ENCODE results near the gene KPNB1.

KPNB1 gene

GRCh38 chr17:47649153-47649971 lies at the start of gene KPNB1:
Gene KPNB1 (plus strand): TSS chr17:47649919. CDS start chr17:47650245, 326 bp downstream.
- DNase-seq, result peak; percentile 99

DNA sequence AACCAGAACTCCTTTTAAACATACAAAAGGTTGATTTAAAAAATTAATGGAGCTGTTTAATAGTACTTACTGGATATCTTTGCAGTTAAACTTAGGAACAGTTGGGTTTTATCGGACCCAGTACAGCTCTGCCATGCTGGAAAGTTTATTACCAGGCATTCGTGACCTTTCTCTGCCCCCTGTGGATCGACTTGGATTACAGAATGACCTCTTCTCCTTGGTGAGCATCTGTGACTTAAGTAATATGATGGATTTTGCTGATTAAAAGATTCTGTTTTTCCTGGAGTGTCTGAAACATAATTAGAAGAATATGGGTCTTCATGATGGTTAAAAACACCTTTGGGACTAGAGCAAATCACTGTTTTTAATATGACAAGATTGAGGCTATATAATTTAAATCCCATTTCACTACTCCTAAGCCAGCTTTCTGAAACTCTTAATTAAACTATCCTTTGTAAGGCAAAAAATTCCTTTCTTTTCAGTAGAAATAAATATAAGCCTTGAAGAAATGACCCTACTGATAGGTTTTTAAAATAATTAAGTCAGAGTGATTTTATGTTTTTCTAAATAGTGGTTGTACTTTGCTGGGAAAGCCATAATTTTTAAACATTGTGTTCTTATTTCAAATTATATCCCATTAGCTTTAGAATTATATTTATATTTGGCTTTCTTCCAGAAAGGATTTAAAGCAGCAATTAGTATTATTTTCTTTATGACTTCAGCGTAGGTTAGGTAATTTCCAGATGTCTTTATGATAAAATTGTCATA lies 45.7 kb upstream of the KPNB1 start:
- no peak for DNase-seq

DNA sequence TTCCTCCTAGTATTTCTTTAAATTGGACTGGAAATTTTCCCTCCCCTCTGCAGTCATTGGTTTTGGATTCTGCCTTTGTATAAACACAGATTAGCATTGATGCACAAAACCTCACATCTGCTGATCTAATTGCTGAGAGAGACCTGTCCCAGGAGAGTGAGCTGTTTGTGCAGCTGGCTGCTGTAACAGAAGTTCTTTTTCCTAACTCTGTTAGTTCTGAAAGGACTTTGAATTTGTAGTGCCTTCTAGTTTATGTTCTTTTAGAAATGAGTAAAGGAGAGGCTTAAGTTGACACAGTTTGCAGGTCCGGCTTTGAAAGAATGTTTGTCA lies 45.2 kb upstream of the KPNB1 start:
- DNase-seq, result no peak

- no peak for DNase-seq
Measured at GRCh38 chr17:47605011-47605410, 44.7 kb upstream of the KPNB1 start.

GRCh38 chr17:47607481-47607880 lies 42.2 kb upstream of the KPNB1 start:
- no peak for DNase-seq

GRCh38 chr17:47611372-47612350 lies 38.1 kb upstream of the KPNB1 start:
- DNase-seq, result no peak

- peak; percentile 42 for DNase-seq
Measured at GRCh38 chr17:47615766-47616424, 33.8 kb upstream of the KPNB1 start.

DNA sequence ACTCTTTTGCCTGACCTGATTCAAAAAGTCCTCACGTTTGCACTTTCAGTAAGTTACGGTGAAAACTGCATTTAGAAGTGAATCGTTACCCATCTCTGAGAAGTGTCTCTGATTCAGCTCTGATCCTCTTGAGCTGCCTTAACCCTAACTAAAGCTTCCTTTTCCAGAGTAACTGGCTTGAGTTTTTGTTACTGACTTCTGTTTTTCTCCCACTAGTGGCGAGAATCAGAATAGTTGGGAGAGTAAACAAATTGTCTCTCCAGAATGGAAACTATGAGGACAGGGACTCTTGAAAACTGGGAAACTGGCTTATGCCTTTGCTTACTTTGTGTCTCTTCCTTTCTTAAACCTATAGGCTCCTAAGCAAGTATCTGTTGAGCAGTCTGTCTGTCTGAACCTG lies 31.3 kb upstream of the KPNB1 start:
- DNase-seq, result no peak

- DNase-seq, result no peak
Measured at GRCh38 chr17:47620503-47621245, 29.0 kb upstream of the KPNB1 start.

DNA sequence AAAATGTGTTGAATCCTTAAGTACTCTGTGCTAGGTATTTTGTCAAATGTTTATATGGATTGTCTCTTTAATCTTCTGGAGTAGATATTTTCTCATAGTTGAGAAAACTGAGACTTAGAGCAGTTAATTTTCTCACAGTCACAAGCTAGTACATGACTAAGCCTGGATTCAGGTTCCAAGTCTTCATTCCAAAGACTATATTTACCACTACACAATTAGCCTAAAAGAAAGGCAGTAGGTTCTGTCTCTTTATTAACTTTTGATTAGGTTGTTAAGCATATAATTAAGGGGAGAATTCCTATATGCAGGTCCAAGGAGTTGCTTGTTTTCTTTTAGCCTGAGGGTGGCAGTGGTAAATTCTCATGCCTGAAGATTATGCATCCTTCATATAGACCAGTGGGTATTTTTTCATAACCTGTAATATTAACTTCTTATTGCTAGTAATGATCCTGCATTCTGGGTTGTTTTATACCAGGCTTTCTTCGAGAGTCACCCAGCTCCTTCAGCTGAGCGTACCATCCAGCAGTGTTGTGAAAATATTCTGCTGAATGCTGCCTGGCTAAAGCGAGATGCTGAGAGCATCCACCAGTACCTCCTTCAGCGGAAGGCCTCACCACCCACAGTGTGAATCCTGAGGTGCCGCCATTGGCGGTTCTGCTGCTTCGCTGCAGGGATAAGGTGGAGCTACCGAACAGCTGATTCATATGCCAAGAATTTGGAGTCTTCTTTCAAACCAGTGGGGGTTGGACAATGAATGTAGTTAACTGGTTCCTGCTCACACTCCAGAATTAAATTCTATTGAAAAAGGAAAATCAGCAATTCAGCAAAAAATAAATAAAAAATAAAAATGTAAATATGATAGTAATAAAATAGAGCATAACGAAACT lies 28.2 kb upstream of the KPNB1 start:
- no peak for DNase-seq

DNA sequence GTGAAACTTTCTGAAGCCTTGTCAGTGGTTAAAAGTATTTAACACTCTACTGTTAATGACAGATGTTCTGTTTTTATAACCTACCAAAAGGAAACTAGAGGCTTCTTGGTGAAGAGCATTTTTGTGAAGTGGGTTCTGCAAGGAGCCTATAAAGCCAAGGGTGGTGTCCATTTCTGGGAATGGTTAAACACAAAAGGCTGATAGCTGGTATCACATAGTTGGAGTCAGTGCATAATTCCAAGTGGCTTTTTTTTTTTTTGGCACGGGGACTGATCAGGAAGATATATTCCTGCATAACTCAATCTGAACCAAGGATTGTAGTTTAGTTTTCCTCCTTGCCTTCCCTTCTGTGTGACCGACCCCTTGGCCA lies 27.6 kb upstream of the KPNB1 start:
- DNase-seq, result no peak

DNA sequence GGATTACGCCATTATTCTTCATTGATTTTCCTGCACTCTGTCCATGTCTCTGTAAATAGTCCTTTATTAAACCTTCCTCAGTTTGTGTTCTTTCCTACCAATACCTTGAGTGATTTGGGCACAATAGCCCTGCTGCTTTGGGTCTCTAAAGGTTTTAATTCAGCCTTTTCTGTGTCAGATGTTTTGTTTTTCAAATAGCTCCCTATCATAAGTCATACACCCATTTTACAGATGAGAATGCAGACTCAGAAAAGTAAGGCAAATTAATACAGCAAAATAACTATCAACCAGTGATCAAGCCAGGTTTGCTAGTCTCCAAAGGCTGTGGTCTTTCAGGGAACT lies 25.0 kb upstream of the KPNB1 start:
- no peak for DNase-seq

GRCh38 chr17:47628014-47628566 lies 21.6 kb upstream of the KPNB1 start:
- DNase-seq, result no peak

DNA sequence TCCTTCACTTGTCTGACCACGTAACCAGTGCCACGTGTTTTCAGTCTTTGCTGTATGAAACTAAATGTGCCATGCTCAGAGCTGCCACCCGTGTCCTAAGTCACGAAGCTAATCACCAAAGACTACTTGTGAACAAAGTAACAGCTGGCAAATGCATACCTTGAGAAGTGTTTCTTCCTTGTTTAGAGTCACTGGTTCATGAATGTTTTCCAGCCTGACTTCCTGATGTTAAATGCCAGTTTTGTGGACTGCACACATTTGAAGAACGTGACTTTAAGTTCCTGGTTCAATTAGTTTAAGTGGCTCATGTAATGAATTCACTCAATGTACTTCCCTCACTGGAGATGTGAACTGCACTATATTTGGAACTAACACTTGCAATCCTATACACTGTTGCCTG lies 19.9 kb upstream of the KPNB1 start:
- DNase-seq, result no peak

- DNase-seq, result no peak
Measured at GRCh38 chr17:47630614-47631013, 19.1 kb upstream of the KPNB1 start.

- DNase-seq, result no peak
Measured at GRCh38 chr17:47632991-47633390, 16.7 kb upstream of the KPNB1 start.

- no peak for DNase-seq
Measured at GRCh38 chr17:47633996-47634395, 15.7 kb upstream of the KPNB1 start.

DNA sequence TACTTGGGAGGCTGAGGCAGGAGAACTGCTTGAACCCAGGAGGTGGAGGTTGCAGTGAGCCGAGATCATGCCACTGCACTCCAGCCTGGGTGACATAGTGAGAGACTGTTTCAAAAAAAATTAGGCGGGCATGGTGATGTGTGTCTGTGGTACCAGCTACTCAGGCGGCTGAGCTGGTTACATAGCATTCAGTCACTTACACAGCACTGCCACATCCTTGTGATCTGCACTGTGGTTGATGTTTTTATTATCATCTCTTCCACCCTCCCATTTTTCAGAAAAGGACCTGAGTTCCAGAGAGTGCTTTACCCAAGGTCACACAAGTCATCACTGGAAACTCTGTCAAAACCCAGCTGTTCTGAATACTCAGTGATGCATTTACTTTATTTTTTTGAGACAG lies 14.8 kb upstream of the KPNB1 start:
- no peak for DNase-seq

DNA sequence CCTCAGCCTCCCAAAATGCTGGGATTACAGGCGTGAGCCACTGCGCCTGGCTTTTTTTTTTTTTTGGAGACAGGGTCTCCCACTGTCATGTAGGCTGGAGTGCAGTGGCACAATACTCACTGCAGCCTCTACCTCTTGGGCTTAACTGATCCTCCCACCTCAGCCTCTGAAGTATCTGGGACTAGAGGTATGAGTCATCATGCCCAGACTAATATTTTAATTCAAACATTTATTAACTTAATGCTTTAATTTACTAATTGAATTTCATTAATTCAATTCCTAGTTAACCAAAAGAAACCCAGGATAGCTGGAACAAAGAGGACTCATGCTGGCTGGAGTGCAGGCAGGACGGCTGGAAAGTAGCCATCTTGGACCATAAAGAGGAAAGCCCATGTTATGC lies 14.0 kb upstream of the KPNB1 start:
- DNase-seq, result no peak

DNA sequence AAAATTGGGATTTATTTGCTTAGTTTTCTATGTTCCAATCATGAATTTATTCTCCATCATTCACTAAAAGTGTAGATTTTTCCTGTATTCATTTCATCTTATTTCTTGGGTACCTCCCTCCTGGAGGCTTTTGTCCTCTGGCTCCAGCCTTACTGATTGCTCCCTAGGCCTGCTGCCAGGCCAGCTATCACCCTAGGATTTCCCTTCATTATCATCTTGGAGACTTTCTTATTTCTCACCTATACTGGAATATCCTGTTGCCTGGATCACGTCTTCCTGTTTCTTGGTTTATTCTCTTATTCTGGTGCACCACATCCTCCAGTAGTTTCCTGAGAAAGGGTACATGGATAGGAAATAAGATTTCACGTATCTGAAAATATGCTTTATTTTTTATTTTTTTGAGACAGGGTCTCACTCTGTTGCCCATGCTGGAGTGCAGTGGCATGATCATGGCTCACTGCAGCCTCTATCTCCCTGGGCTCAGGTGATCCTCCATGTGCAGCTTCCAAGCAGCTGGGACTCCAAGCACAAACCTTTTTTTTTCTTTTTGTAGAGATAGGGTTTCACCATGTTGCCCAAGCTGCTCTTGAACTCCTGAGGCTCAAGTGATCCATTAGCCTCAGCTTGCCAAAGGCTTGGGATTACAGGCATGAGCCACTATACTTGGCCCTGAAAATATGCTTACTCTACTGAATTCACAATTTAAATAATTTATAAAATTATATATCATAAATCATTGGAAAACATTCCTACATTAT lies 13.3 kb upstream of the KPNB1 start:
- no peak for DNase-seq

Data from retina (tissue), 1 donor.